ENCODE results near the gene NOVA2. TPM values are rescaled to one million over a fixed set of nuclear protein-coding genes. Genes with fewer than 3 reads are reported as not detected.

The NOVA2 gene
- polyA plus RNA-seq, 3 donors = not detected

- no peak overlapping the region for H3K4me3 Mint-ChIP-seq
- H3K27ac Mint-ChIP-seq = no peak overlapping the region
- 84% methylated on average over 8 of the region's 9 CpGs for WGBS (ENCODE audit: insufficient coverage)
- no peaks in the 10 kb centered on the region for H3K4me1 Mint-ChIP-seq
- H3K9me3 Mint-ChIP-seq = peaks cover 0 to 2% (median 0%) of the 10 kb centered on the region in 7 donors
- H3K27me3 ChIP-seq (ENCODE audit: control insufficient read depth in 2 of 2, insufficient read depth in 2 of 2, low read length in 2 of 2) = no peaks in the 10 kb centered on the region
- no peaks in the 10 kb centered on the region for H3K36me3 Mint-ChIP-seq
- H3K4me3 ChIP-seq (replicated peaks in 1 of 3; ENCODE audit: low read depth in 2 of 3, low read length in 3 of 3) = no peak overlapping the region
- no peaks in the 10 kb centered on the region for H3K79me2 ChIP-seq (ENCODE audit: insufficient read depth, low read length)
- H3K36me3 ChIP-seq (replicated peaks in 1 of 2; ENCODE audit: control insufficient read depth in 1 of 2, insufficient read depth in 2 of 2, low read length in 2 of 2) = no peaks in the 10 kb centered on the region
- no peak for DNase-seq
- TF ChIP-seq CTCF (IDR thresholded peaks at IDR 0.05) = peak; percentile 20
- no peaks in the 10 kb centered on the region for H3K4me1 ChIP-seq (ENCODE audit: control insufficient read depth in 1 of 2, insufficient read depth in 2 of 2, low read length in 2 of 2)
- no peaks in the 10 kb centered on the region for H3K9me3 ChIP-seq (replicated peaks in 1 of 2; ENCODE audit: control insufficient read depth in 1 of 2, insufficient read depth in 1 of 2, low read length in 2 of 2)
- H4K20me1 ChIP-seq (ENCODE audit: insufficient read depth, low read length) = no peaks in the 10 kb centered on the region
- peaks cover 14 to 35% (median 29%) of the 10 kb centered on the region in 3 donors for H3K27me3 Mint-ChIP-seq (ENCODE audit: low read depth in 3 of 3)
- no peak overlapping the region for H2AFZ ChIP-seq (ENCODE audit: insufficient read depth, low read depth, low read length, poor library complexity, severe bottlenecking)
- H3K27ac ChIP-seq (ENCODE audit: low read depth in 1 of 2, low read length in 2 of 2) = no peak overlapping the region
- intact Hi-C loops (cut with micrococcal nuclease) = loop anchor here in 1 of 2 donors (10.0 kb wide), 1 partner anchor 57 kb away; the partner anchor contains the start of genes FOXA3 and SYMPK
- no peak overlapping the region for H3K4me2 ChIP-seq (replicated peaks; ENCODE audit: extremely low read depth, low read length, poor library complexity, severe bottlenecking)
- no peak overlapping the region for H3K9ac ChIP-seq (ENCODE audit: insufficient read depth, low read length, poor library complexity, severe bottlenecking)
Measured at GRCh38 chr19:45922281-45922680, 51.4 kb downstream of the NOVA2 start.

- Histone ChIP-seq H3K4me3 (replicated peaks in 1 of 3; ENCODE audit: low read depth in 2 of 3, low read length in 3 of 3) (no peak overlapping the region), H4K20me1 (ENCODE audit: insufficient read depth, low read length) (no peaks in the 10 kb centered on the region), H3K4me1 (ENCODE audit: control insufficient read depth in 1 of 2, insufficient read depth in 2 of 2, low read length in 2 of 2) (no peaks in the 10 kb centered on the region), H3K27me3 (ENCODE audit: control insufficient read depth in 2 of 2, insufficient read depth in 2 of 2, low read length in 2 of 2) (no peaks in the 10 kb centered on the region), H3K79me2 (ENCODE audit: insufficient read depth, low read length) (no peaks in the 10 kb centered on the region), H3K4me2 (replicated peaks; ENCODE audit: extremely low read depth, low read length, poor library complexity, severe bottlenecking) (no peak overlapping the region), H2AFZ (ENCODE audit: insufficient read depth, low read depth, low read length, poor library complexity, severe bottlenecking) (no peak overlapping the region), H3K9me3 (replicated peaks in 1 of 2; ENCODE audit: control insufficient read depth in 1 of 2, insufficient read depth in 1 of 2, low read length in 2 of 2) (no peaks in the 10 kb centered on the region), H3K27ac (ENCODE audit: low read depth in 1 of 2, low read length in 2 of 2) (no peak overlapping the region), H3K36me3 (replicated peaks in 1 of 2; ENCODE audit: control insufficient read depth in 1 of 2, insufficient read depth in 2 of 2, low read length in 2 of 2) (no peaks in the 10 kb centered on the region), H3K9ac (ENCODE audit: insufficient read depth, low read length, poor library complexity, severe bottlenecking) (no peak overlapping the region)
- H3K36me3 Mint-ChIP-seq = no peaks in the 10 kb centered on the region
- peak overlapping the region in 2 of 7 donors; percentile 9 to 37 for H3K27ac Mint-ChIP-seq
- no peaks in the 10 kb centered on the region for H3K4me1 Mint-ChIP-seq
- H3K4me3 Mint-ChIP-seq = peak overlapping the region in 1 of 2 donors; percentile 51
- peaks cover 17 to 44% (median 36%) of the 10 kb centered on the region in 3 donors for H3K27me3 Mint-ChIP-seq (ENCODE audit: low read depth in 3 of 3)
- WGBS (ENCODE audit: insufficient coverage) = 100% methylated on average over 3 of the region's 8 CpGs
- intact Hi-C loops (cut with micrococcal nuclease) = loop anchor here in 1 of 2 donors (10.0 kb wide), 1 partner anchor 56 kb away; the partner anchor contains the start of genes FOXA3 and SYMPK
- no peak for TF ChIP-seq CTCF (IDR thresholded peaks at IDR 0.05)
- H3K9me3 Mint-ChIP-seq = no peaks in the 10 kb centered on the region
- DNase-seq = no peak
Measured at GRCh38 chr19:45920458-45920857, 53.2 kb downstream of the NOVA2 start.

Data from CD14-positive monocyte (primary cell).